Activated T-helper 2 cell treated with anti-CD3 and anti-CD28 coated beads, Interferon-gamma antibody, Interleukin-2, Interleukin-4, amounts not matched to agents 10 μg/mL and 5 μg/mL and 100 μg/mL, durations not matched to agents 14 hours and 24 hours and 36 hours (primary cell): ENCODE measurements around the gene AAMDC. TPM values are rescaled to one million over a fixed set of nuclear protein-coding genes. Genes with fewer than 3 reads are reported as not detected.
"Not testable (repeated sequence)": the region's sequence is repeated elsewhere in the genome, so short reads cannot be mapped to it uniquely, and the experiment has no call there.

Experiments used
- DNase-seq: peaks from one replicate; pipeline ENCODE4 v3.0.0; 2021; ENCODE audit warnings: low spot score
- H3K27ac Mint-ChIP-seq: one replicate; pipeline ENCODE4 v1.8.0; 2021; ENCODE audit warnings: mixed read lengths
- H3K27me3 Mint-ChIP-seq: one replicate; pipeline ENCODE4 v1.8.0; 2021; ENCODE audit warnings: low read depth, mixed read lengths
- H3K36me3 Mint-ChIP-seq: one replicate; pipeline ENCODE4 v1.8.0; 2021; ENCODE audit warnings: low read depth, mixed read lengths
- H3K4me1 Mint-ChIP-seq: one replicate; pipeline ENCODE4 v1.8.0; 2021; ENCODE audit warnings: low read depth, mixed read lengths
- H3K4me3 Mint-ChIP-seq: one replicate; pipeline ENCODE4 v1.8.0; 2021; ENCODE audit warnings: low read depth, mild to moderate bottlenecking, moderate library complexity, mixed read lengths
- H3K9me3 Mint-ChIP-seq: one replicate; pipeline ENCODE4 v1.8.0; 2021; ENCODE audit warnings: mixed read lengths
- intact Hi-C: fragments of 100-400 bp; cut with micrococcal nuclease; formaldehyde crosslinking; loops from one replicate; pipeline ENCODE4 v1.15.1; 2023
- total RNA-seq: library from RNA; stranded (reverse); gene quantifications from 2 replicates; pipeline ENCODE4 v1.2.3, GENCODE V29; 2022

AAMDC gene
- total RNA-seq, 1 donor from 2014 or later: 3.6 TPM

- H3K4me1 Mint-ChIP-seq: no peaks in the 10 kb centered on the region
- no peak for DNase-seq
- H3K27ac Mint-ChIP-seq: no peak overlapping the region
- H3K27me3 Mint-ChIP-seq: no peaks in the 10 kb centered on the region
- intact Hi-C loops: no loop called here
- no peaks in the 10 kb centered on the region for H3K36me3 Mint-ChIP-seq
- no peaks in the 10 kb centered on the region for H3K9me3 Mint-ChIP-seq
- no peak overlapping the region for H3K4me3 Mint-ChIP-seq
Observed at GRCh38 chr11:77828926-77829325, 8.0 kb downstream of the AAMDC start.

GRCh38 chr11:77833302-77833701, 12.4 kb downstream of the AAMDC start:
- Mint-ChIP-seq H3K36me3 (no peaks in the 10 kb centered on the region), H3K27ac (no peak overlapping the region), H3K9me3 (no peaks in the 10 kb centered on the region), H3K4me3 (no peak overlapping the region), H3K27me3 (no peaks in the 10 kb centered on the region), H3K4me1 (no peaks in the 10 kb centered on the region)
- no peak for DNase-seq
- intact Hi-C loops: no loop called here

GRCh38 chr11:77842441-77843121, 21.6 kb downstream of the AAMDC start:
- DNase-seq: no peak
- H3K36me3 Mint-ChIP-seq: peaks cover 23% of the 10 kb centered on the region
- H3K27ac Mint-ChIP-seq: no peak overlapping the region
- no peaks in the 10 kb centered on the region for H3K4me1 Mint-ChIP-seq
- intact Hi-C loops: no loop called here
- H3K27me3 Mint-ChIP-seq: no peaks in the 10 kb centered on the region
- H3K4me3 Mint-ChIP-seq: no peak overlapping the region
- H3K9me3 Mint-ChIP-seq: peaks cover 12% of the 10 kb centered on the region

DNA sequence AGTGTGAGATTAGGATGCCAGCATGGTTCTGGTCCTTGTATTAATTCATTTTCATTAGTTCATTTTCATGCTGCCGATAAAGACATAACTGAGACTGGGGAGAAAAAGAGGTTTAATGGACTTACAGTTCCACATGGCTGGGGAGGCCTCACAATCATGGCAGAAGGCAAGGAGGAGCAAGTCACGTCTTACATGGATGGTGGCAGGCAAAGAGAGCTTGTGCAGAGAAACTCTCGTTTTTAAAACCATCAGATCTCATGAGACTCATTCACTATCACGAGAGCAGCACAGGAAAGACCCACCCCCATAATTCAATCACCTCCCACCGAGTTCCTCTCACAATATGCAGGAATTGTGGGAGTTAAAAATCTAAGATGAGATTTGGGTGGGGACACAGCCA, 22.8 kb downstream of the AAMDC start:
- H3K4me1 Mint-ChIP-seq, H3K27ac Mint-ChIP-seq, intact Hi-C loops, H3K27me3 Mint-ChIP-seq, DNase-seq, H3K4me3 Mint-ChIP-seq: not testable (repeated sequence)
- Mint-ChIP-seq H3K9me3 (peaks cover 12% of the 10 kb centered on the region), H3K36me3 (peaks cover 23% of the 10 kb centered on the region)

GRCh38 chr11:77851503-77851902, 30.6 kb downstream of the AAMDC start:
- DNase-seq: no peak
- intact Hi-C loops: no loop called here
- Mint-ChIP-seq H3K27ac (no peak overlapping the region), H3K4me1 (no peaks in the 10 kb centered on the region), H3K27me3 (no peaks in the 10 kb centered on the region), H3K9me3 (peaks cover 24% of the 10 kb centered on the region), H3K36me3 (peaks cover 30% of the 10 kb centered on the region), H3K4me3 (no peak overlapping the region)

- no peak for DNase-seq
- Mint-ChIP-seq H3K9me3 (peaks cover 29% of the 10 kb centered on the region), H3K4me3 (no peak overlapping the region), H3K27ac (no peak overlapping the region), H3K36me3 (peaks cover 30% of the 10 kb centered on the region), H3K4me1 (no peaks in the 10 kb centered on the region), H3K27me3 (no peaks in the 10 kb centered on the region)
- intact Hi-C loops: no loop called here
Observed at GRCh38 chr11:77854838-77855237, 33.9 kb downstream of the AAMDC start.

DNA sequence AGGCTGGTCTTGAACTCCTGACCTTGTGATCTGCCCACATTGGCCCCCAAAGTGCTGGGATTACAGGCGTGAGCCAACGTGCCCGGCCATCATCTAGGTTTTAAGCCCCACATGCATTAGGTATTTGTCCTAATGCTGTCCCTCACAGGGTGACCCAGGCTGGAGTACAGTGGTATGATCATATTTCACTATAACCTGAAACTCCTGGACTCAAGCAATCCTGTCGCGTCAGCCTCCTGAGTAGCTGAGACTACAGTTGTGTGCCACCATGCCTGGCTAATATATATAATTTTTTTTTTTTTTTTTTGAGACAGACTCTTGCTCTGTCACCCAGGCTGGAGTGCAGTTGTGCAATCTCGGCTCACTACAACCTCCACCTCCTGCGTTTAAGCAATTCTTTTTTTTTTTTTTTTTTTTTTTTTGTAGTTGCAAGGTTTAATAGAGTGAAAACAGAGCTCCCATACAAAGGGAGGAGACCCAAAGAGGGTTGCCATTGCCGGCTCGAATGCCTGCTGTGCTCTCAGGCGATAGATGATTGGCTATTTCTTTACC, 37.0 kb downstream of the AAMDC start:
- H3K27me3 Mint-ChIP-seq, intact Hi-C loops, H3K4me3 Mint-ChIP-seq, H3K4me1 Mint-ChIP-seq, DNase-seq, H3K27ac Mint-ChIP-seq: not testable (repeated sequence)
- Mint-ChIP-seq H3K36me3 (peaks cover 28% of the 10 kb centered on the region), H3K9me3 (peaks cover 28% of the 10 kb centered on the region)

GRCh38 chr11:77861444-77861843, 40.5 kb downstream of the AAMDC start:
- H3K27ac Mint-ChIP-seq, H3K9me3 Mint-ChIP-seq, H3K4me1 Mint-ChIP-seq, DNase-seq, H3K27me3 Mint-ChIP-seq, intact Hi-C loops, H3K4me3 Mint-ChIP-seq, H3K36me3 Mint-ChIP-seq: not testable (repeated sequence)

DNA sequence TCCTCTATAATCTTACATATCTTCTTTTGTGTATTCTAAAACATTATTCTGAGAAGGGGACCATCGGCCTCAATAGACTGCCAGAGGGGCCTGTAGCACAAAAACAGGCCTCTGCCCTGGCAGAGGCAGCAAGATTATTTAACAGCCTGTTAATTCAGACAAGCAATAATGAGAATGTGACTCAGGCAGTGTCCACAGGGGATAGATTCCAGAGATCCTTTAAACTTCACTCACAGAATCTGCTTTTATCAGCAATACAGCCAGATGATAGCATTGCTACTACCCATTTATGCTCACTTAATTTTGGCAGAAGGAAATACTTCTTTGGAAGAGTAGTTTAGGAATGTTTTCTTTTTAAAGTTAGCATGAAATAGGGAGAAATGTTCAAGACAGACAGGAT, 44.9 kb downstream of the AAMDC start:
- no peaks in the 10 kb centered on the region for H3K4me1 Mint-ChIP-seq
- H3K9me3 Mint-ChIP-seq: no peaks in the 10 kb centered on the region
- no peaks in the 10 kb centered on the region for H3K27me3 Mint-ChIP-seq
- H3K4me3 Mint-ChIP-seq: no peak overlapping the region
- intact Hi-C loops: no loop called here
- peaks cover 5% of the 10 kb centered on the region for H3K36me3 Mint-ChIP-seq
- no peak for DNase-seq
- H3K27ac Mint-ChIP-seq: no peak overlapping the region

GRCh38 chr11:77866336-77866735, 45.4 kb downstream of the AAMDC start:
- no peaks in the 10 kb centered on the region for H3K27me3 Mint-ChIP-seq
- H3K4me1 Mint-ChIP-seq: no peaks in the 10 kb centered on the region
- H3K4me3 Mint-ChIP-seq: no peak overlapping the region
- no peak for DNase-seq
- no peak overlapping the region for H3K27ac Mint-ChIP-seq
- H3K9me3 Mint-ChIP-seq: no peaks in the 10 kb centered on the region
- intact Hi-C loops: no loop called here
- H3K36me3 Mint-ChIP-seq: peaks cover 5% of the 10 kb centered on the region

- DNase-seq: no peak
- no peak overlapping the region for H3K27ac Mint-ChIP-seq
- no peaks in the 10 kb centered on the region for H3K27me3 Mint-ChIP-seq
- H3K4me3 Mint-ChIP-seq: no peak overlapping the region
- H3K36me3 Mint-ChIP-seq: peaks cover 5% of the 10 kb centered on the region
- no peaks in the 10 kb centered on the region for H3K9me3 Mint-ChIP-seq
- intact Hi-C loops: no loop called here
- H3K4me1 Mint-ChIP-seq: no peaks in the 10 kb centered on the region
Observed at GRCh38 chr11:77868744-77869143, 47.8 kb downstream of the AAMDC start.

- H3K27ac Mint-ChIP-seq: no peak overlapping the region
- H3K4me1 Mint-ChIP-seq: no peaks in the 10 kb centered on the region
- intact Hi-C loops: no loop called here
- H3K4me3 Mint-ChIP-seq: no peak overlapping the region
- H3K27me3 Mint-ChIP-seq: no peaks in the 10 kb centered on the region
- no peaks in the 10 kb centered on the region for H3K9me3 Mint-ChIP-seq
- H3K36me3 Mint-ChIP-seq: peaks cover 10% of the 10 kb centered on the region
- no peak for DNase-seq
Observed at GRCh38 chr11:77871855-77872254, 50.9 kb downstream of the AAMDC start.

- intact Hi-C loops: no loop called here
- DNase-seq: no peak
- Mint-ChIP-seq H3K4me3 (no peak overlapping the region), H3K27ac (no peak overlapping the region), H3K9me3 (no peaks in the 10 kb centered on the region), H3K4me1 (no peaks in the 10 kb centered on the region), H3K36me3 (peaks cover 17% of the 10 kb centered on the region), H3K27me3 (no peaks in the 10 kb centered on the region)
Observed at GRCh38 chr11:77873345-77873744, 52.4 kb downstream of the AAMDC start.
